ENCODE measurements around the gene IMMP2L.

DNA sequence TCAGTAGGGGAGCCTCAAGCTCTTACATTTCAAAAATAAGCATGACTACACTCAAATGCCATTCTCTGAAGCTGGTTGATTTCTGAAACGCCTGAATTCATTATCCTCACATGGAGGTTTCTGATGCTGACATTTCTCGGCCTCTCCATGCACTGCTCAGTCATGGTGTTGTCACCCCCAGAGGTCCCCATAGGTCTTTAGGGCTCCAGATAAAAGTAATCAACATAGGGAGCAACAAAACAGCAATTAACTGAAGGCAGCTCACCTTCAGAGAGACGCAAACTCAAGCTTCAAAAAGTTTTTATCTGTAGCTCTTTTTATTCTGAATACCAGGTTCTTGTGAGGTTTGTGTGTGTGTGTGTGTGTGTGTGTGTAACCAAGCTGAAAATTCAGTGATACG, 694.5 kb downstream of the IMMP2L start:
- TF ChIP-seq, protein P1, sequence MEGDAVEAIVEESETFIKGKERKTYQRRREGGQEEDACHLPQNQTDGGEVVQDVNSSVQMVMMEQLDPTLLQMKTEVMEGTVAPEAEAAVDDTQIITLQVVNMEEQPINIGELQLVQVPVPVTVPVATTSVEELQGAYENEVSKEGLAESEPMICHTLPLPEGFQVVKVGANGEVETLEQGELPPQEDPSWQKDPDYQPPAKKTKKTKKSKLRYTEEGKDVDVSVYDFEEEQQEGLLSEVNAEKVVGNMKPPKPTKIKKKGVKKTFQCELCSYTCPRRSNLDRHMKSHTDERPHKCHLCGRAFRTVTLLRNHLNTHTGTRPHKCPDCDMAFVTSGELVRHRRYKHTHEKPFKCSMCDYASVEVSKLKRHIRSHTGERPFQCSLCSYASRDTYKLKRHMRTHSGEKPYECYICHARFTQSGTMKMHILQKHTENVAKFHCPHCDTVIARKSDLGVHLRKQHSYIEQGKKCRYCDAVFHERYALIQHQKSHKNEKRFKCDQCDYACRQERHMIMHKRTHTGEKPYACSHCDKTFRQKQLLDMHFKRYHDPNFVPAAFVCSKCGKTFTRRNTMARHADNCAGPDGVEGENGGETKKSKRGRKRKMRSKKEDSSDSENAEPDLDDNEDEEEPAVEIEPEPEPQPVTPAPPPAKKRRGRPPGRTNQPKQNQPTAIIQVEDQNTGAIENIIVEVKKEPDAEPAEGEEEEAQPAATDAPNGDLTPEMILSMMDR (IDR thresholded peaks at IDR 0.05; ENCODE audit: insufficient read depth, low read length, poor library complexity, severe bottlenecking), result no peak
- no peak for TF ChIP-seq EZH2phosphoT487 (conservative IDR thresholded peaks at IDR 0.05; ENCODE audit: low read length)

Measured in SU-DHL-6 (cell line).